Measurements from ENCODE around the gene CPB2.

DNA sequence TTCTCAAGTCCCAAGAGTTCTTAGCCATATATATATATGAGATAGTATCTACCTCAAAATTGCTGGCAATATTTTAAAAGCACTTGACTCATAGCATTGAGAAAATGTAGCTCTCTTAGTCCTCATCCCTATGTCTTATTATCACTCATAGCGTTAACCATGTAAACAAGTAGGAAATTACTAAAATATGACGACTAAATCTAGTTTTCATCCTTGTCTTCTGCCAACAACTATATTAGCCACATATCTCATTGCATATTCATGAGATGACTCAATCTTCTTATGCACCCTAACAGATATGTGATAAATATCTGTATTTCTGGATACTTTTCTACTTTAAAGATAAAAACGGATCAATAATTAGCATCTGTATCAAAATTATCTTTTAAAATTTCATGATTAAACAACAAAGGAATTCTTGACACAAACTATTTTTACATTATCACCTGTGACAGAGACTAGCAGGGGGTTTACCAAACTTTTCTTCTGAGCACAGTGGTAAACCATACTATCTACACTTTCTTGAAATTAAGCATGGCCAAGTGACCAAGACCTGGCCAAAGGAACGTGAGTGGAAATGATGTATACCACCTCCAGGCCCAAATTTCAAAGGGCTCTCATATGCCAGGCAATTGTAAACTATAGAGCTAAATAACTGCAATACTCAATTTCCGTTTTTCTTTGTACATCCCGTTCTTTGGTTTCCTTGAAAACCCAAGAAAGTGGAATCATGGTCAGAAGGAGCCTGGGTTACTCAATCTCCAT lies 98.0 kb downstream of the CPB2 start:
- TF ChIP-seq, protein P1, sequence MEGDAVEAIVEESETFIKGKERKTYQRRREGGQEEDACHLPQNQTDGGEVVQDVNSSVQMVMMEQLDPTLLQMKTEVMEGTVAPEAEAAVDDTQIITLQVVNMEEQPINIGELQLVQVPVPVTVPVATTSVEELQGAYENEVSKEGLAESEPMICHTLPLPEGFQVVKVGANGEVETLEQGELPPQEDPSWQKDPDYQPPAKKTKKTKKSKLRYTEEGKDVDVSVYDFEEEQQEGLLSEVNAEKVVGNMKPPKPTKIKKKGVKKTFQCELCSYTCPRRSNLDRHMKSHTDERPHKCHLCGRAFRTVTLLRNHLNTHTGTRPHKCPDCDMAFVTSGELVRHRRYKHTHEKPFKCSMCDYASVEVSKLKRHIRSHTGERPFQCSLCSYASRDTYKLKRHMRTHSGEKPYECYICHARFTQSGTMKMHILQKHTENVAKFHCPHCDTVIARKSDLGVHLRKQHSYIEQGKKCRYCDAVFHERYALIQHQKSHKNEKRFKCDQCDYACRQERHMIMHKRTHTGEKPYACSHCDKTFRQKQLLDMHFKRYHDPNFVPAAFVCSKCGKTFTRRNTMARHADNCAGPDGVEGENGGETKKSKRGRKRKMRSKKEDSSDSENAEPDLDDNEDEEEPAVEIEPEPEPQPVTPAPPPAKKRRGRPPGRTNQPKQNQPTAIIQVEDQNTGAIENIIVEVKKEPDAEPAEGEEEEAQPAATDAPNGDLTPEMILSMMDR (IDR thresholded peaks at IDR 0.05), result no peak
- no peak for TF ChIP-seq POLR2A (IDR thresholded peaks at IDR 0.05)
